Lung (tissue), 12 donors: ENCODE results near the gene FNDC11. TPM values are rescaled to one million over a fixed set of nuclear protein-coding genes. Genes with fewer than 3 reads are reported as not detected.

Experiments used
- ATAC-seq: fragments of 200-7000 bp; cut with Tn5 transposase; one replicate; pipeline ENCODE4 v1.9.1; 2020; ENCODE audit warnings: moderate number of reproducible peaks; ENCODE audit not compliant: insufficient read depth, low FRiP score
- DNase-seq, 3 donors: peaks; one replicate each; pipeline ENCODE4 v3.0.0-alpha.2; 2013 to 2017
- H3K27ac ChIP-seq, 2 donors: one replicate each; pipeline ENCODE4 v1.5.1; 2013; ENCODE audit warnings: mild to moderate bottlenecking in 2 of 2, moderate library complexity in 2 of 2, control low read depth in 1 of 2, inconsistent platforms in 1 of 2, low read depth in 1 of 2, low read length in 1 of 2
- H3K27me3 ChIP-seq, 3 donors: one replicate each; pipeline ENCODE4 v1.5.1; 2013; ENCODE audit warnings: low read length in 2 of 3; ENCODE audit not compliant: control insufficient read depth in 3 of 3, insufficient read depth in 3 of 3
- H3K36me3 ChIP-seq, 4 donors: one replicate each; pipeline ENCODE4 v1.5.1; 2013; ENCODE audit warnings: low read length in 4 of 4, mild to moderate bottlenecking in 1 of 4, moderate library complexity in 1 of 4; ENCODE audit not compliant: control insufficient read depth in 4 of 4, insufficient read depth in 4 of 4
- H3K4me1 ChIP-seq, 5 donors: one replicate each; pipeline ENCODE4 v1.5.1; 2013; ENCODE audit warnings: low read length in 5 of 5, mild to moderate bottlenecking in 2 of 5, moderate library complexity in 1 of 5; ENCODE audit not compliant: control insufficient read depth in 5 of 5, insufficient read depth in 5 of 5
- H3K4me3 ChIP-seq: one replicate; pipeline ENCODE4 v1.5.1; 2013; ENCODE audit warnings: mild to moderate bottlenecking, control low read depth, moderate library complexity
- H3K9ac ChIP-seq, 2 donors: one replicate each; pipeline ENCODE4 v1.5.1; 2013; ENCODE audit warnings: low read length in 2 of 2, control low read depth in 1 of 2; ENCODE audit not compliant: insufficient read depth in 1 of 2
- H3K9me3 ChIP-seq, 4 donors: one replicate each; pipeline ENCODE4 v1.5.1; 2013; ENCODE audit warnings: low read length in 3 of 4, mild to moderate bottlenecking in 1 of 4, moderate library complexity in 1 of 4; ENCODE audit not compliant: control insufficient read depth in 4 of 4, insufficient read depth in 3 of 4
- CTCF ChIP-seq: IDR thresholded peaks from 2 replicates; pipeline ENCODE4 v1.5.1; 2012; ENCODE audit warnings: mild to moderate bottlenecking; ENCODE audit errors: control extremely low read depth, extremely low read depth
- WGBS, 2 donors: extraction: QIAGEN DNeasy Blood & Tissue Kit; methylation state at CpG; one replicate each; pipeline ENCODE4 v1.1.7; 2013; 5-methylcytosine and 5-hydroxymethylcytosine counted together
- polyA plus RNA-seq, 2 donors: library from polyadenylated mRNA; stranded (reverse); fragments of 200-250 nt; gene quantifications; one replicate each; pipeline ENCODE4 v1.2.1, GENCODE V29; 2013
- total RNA-seq, 2 donors: library from RNA; depleted of rRNA in 1 of 2; stranded (reverse); fragments of >200 nt in 1 of 2; gene quantifications; one replicate each; pipeline ENCODE4 v1.2.1, GENCODE V29; 2014 to 2021
- donor health status: control.
- donor health status: control.
- donor health status: Bipolar disorder and iron deficiency.
- donor health status: healthy.
- donor health status: DM: yes; HTN: yes; CAD: no.

FNDC11 gene
- total and polyA plus RNA-seq, 4 donors = 1.0 to 3.2 (median 2.3) TPM

DNA sequence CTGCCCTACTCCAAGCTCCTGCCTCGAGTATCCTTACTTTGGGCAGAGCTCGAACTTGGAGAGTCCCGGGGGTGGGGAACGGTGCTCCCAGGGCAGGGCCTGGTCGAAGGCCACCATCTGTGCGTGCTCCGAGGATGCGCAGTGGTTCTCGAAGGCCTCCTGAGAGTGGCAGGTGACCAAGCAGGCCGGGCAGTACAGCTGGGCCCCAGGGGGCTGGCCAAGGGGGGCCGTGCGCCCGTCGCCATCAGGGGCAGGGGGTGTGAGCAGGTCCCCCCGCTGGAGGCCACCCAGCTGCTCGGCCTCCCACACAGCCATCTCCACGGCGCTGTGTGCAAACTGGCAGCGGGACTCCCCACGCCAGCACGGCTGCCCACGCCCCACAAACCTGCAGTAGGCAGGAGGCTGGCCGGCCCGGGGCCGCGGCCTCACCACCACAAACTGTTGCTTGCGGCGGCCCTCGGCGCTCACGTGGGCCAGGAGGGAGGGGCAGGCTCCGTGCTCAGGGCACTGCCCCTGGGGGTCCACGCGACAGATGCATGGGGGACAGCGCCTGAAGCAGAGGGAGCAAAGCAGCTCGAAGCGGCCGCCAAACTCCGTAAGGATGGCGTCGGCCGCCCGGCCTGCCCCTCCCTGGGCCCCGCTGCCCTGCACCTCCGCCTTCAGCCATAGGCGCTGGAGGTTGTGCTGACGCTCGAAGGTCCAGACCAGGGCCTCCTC lies 18.3 kb downstream of the FNDC11 start:
- H3K9ac ChIP-seq = no peak overlapping the region
- H3K27ac ChIP-seq = no peak overlapping the region
- H3K27me3 ChIP-seq = no peaks in the 10 kb centered on the region
- no peaks in the 10 kb centered on the region for H3K9me3 ChIP-seq
- WGBS, 2 donors = 91 to 96% methylated on average over 46 to 48 of the region's 48 CpGs
- H3K36me3 ChIP-seq = peaks cover 0 to 15% (median 0%) of the 10 kb centered on the region in 4 donors
- ATAC-seq = no peak
- H3K4me3 ChIP-seq = no peak overlapping the region
- DNase-seq = no peak
- TF ChIP-seq CTCF = no peak
- peaks cover 0 to 17% (median 0%) of the 10 kb centered on the region in 5 donors for H3K4me1 ChIP-seq

- peaks cover 0 to 14% (median 0%) of the 10 kb centered on the region in 4 donors for H3K36me3 ChIP-seq
- peaks cover 0 to under 1% (median 0%) of the 10 kb centered on the region in 3 donors for H3K27me3 ChIP-seq
- H3K4me1 ChIP-seq = peaks cover 0 to 17% (median 0%) of the 10 kb centered on the region in 5 donors
- DNase-seq (no peak), ATAC-seq (no peak)
- H3K27ac ChIP-seq = peak overlapping the region; percentile 63 to 86
- no peaks in the 10 kb centered on the region for H3K9me3 ChIP-seq
- peak overlapping the region; percentile 77 for H3K4me3 ChIP-seq
- peak overlapping the region; percentile 69 to 73 for H3K9ac ChIP-seq
- WGBS, 2 donors = 87 to 90% methylated on average over 33 to 34 of the region's 34 CpGs
- no peak for TF ChIP-seq CTCF
Measured at GRCh38 chr20:63572788-63573646, 19.1 kb downstream of the FNDC11 start.

GRCh38 chr20:63573647-63574131 lies 19.7 kb downstream of the FNDC11 start:
- WGBS, 2 donors = 2 to 4% methylated on average over 13 to 24 of the region's 24 CpGs
- Histone ChIP-seq H3K27me3 (peaks cover 0 to 3% (median 0%) of the 10 kb centered on the region in 3 donors), H3K9ac (peak overlapping the region; percentile 69 to 73), H3K36me3 (peaks cover 0 to 14% (median 0%) of the 10 kb centered on the region in 4 donors), H3K27ac (peak overlapping the region; percentile 63 to 86), H3K9me3 (no peaks in the 10 kb centered on the region), H3K4me1 (peaks cover 0 to 17% (median 0%) of the 10 kb centered on the region in 5 donors), H3K4me3 (peak overlapping the region; percentile 77)
- no peak for TF ChIP-seq CTCF
- DNase-seq (peak in 1 of 3 donors; percentile 46), ATAC-seq (peak; percentile 7)
